GM19455 (cell line): ENCODE measurements around the gene PLEKHF1.
A peak's percentile ranks its signal among the peaks of the same experiment; 100 is the strongest.

Experiments
- ATAC-seq: cut with Tn5 transposase; IDR thresholded peaks from one replicate; pipeline ENCODE4 v1.9.1; 2021; ENCODE audit not compliant: unreplicated experiment

The PLEKHF1 gene

GRCh38 chr19:29677001-29677817 lies 11.9 kb downstream of the PLEKHF1 start:
- no peak for ATAC-seq

- no peak for ATAC-seq
These were observed 13.3 kb downstream of the PLEKHF1 start for GRCh38 chr19:29678484-29679106.

- no peak for ATAC-seq
These were observed 14.4 kb downstream of the PLEKHF1 start for GRCh38 chr19:29679598-29680210.

- ATAC-seq, result peak; percentile 62
These were observed 15.2 kb downstream of the PLEKHF1 start for GRCh38 chr19:29680447-29680846.

- ATAC-seq, result no peak
These were observed 15.7 kb downstream of the PLEKHF1 start for GRCh38 chr19:29680937-29681336.

DNA sequence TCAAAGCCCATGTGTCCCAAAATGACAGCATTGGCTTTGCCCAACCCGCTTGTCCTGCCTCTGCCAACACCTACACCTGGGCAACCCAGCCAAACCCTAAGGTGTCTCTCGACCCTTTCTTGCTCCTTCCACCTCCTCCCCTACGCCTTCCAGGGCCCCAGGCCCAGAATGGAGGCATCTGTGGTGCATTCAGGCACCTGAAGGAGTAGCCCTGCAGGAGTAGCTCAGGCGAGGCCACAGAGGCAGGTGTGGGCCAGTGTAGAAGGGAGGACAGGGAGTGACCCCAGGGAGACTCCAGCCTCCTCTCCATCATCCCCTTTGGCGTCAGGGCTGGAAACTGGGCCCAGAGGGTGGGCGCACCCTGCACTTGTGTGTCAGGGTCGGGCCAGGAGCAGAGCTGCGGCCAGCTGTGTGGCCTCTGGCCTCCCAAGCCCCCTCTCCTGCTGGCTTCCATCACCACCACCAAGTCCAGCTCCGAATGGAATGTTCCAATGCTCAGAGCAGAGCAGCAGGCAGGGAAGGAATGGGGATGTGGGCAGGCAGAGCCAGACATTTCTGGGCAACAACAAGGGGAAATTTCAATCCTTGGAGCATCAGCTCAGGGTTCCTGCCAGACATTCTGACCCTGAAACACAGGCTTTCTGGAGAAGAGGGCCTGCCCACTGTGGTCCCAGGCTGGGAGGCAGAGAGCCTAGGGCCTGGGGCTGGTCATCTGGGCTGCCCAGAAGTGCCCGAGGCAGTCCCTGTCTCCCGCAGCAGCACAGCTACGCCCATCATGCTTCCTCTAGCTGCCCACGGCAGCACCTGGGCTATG lies 16.4 kb downstream of the PLEKHF1 start:
- ATAC-seq, result no peak

- ATAC-seq, result no peak
These were observed 17.1 kb downstream of the PLEKHF1 start for GRCh38 chr19:29682236-29682895.

DNA sequence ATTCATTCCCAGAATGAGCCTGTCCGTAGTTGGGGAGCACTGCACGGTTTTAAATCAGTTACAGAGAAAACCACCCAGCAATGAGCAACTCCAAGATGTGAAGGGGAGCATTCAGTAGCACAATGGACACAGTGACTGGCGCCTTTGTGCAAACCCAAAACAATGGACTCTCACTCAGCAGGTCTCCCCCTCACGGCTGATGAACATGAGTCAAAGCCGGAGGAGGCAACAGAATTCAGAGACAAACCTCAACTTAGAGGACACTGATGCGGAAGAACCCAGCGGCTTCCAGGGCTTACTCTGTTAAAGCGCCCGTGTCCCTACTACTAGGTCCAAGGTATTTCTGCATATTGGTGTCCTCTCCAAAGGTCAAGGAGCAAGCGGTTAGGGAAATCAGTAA lies 17.7 kb downstream of the PLEKHF1 start:
- no peak for ATAC-seq

GRCh38 chr19:29685326-29685725 lies 20.1 kb downstream of the PLEKHF1 start:
- ATAC-seq, result no peak

DNA sequence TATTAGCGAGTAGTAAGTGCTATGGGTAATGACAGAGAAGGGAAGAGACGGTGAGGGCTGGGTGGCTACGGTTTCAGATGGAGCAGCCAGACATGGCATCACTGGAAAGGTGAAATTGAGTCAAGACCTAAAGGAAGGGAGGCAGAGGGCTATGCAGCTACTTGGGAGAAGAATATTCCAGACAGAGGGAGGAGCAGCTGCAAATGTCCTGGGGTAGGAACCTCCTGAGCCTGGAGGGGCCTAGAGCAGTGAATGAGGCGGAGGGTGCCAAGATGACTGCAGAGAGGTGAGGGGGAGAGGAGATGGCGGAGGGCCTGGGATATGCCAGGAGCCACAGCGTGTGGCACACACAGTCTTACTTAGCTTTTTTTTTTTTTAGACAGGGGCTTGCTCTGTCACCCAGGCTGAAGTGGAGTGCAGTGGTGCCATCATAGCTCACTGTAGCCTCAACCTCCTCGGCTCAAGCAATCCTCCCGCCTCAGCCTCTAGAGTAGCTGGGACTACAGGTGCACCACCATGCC lies 21.1 kb downstream of the PLEKHF1 start:
- no peak for ATAC-seq

DNA sequence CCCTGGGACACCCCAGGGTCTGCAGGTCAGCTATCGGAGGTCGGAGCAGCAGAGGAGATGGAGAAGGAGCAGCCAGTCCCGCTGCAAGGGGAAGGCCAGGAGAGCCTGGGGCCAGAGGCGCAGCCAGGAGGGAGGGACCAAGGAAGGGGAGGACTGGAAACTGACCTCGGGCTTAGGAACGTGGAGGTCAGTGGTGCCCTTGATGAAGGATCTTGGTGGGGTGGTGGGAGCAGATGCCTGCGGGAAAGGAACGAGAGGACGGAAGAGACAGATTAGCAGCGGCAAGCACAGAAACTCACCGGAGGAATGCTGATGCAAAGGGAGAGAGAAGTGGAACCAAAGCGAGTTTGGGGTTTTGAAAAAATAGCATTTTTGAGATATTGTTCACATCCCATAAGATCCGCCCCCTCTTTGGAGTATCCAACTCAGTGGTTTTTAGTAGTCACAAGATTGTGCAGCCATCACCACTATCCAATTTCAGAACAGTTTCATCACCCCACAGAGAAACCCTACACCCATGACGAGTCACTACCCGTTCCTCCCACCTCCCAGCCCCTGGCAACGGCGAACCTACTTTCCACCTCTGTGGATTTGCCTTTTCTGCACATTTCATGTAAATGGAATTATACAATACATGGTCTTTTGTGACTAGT lies 22.1 kb downstream of the PLEKHF1 start:
- no peak for ATAC-seq

DNA sequence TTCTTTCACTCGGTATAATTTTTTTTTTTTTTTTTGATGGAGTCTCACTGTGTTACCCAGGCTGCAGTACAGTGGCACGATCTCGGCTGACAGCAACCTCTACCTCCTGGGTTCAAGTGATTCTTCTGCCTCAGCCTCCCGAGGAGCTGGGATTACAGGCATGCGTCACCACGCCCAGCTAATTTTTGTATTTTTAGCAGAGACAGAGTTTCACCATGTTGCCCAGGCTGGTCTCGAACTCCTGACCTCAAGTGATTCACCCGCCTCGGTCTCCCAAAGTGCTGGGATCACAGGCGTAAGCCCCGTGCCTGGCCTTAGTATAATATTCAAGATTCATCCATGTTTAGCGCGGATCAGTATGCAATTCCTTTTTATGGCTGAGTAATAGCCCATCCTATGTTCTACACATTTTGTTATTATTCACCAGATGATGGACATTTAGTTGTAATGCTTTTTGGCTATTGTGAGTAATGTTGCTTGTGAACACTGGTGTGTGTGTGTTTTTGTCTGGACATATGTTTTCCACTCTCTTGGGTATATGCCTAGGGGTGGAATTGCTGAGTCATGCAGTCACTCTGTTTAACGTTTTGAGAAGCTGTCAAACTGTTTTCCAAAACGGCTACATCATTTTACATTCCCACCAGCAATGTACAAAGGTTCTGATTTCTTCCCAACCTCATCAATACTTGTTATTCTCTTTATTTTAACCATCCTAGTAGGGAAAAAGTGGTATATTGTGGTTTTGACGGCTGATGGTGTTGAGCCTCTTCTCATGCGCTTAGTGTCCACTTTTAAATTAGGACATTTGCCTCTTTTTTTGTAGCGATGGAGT lies 22.9 kb downstream of the PLEKHF1 start:
- no peak for ATAC-seq

- no peak for ATAC-seq
These were observed 25.6 kb downstream of the PLEKHF1 start for GRCh38 chr19:29690842-29691241.

DNA sequence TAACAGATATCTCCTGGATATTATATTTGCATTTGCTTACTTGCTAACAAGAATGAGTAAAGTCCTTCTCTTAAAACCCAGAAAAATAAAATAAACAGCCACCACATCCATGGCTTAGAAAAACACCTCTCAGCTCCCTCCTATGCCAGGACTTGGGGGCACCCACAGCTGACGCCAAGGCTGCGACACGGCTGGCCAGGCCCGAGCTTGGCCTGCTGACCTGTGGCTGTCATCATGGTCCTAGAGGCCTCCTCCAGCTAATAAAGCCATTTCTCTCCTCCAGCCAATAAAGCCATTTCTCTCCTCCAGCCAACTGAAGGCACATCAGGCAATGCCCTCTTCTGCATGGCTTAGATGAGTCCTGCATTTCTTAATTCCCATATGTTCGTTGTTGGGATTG lies 28.9 kb downstream of the PLEKHF1 start:
- no peak for ATAC-seq

GRCh38 chr19:29694669-29695627 lies 29.7 kb downstream of the PLEKHF1 start:
- peak; percentile 88 for ATAC-seq

DNA sequence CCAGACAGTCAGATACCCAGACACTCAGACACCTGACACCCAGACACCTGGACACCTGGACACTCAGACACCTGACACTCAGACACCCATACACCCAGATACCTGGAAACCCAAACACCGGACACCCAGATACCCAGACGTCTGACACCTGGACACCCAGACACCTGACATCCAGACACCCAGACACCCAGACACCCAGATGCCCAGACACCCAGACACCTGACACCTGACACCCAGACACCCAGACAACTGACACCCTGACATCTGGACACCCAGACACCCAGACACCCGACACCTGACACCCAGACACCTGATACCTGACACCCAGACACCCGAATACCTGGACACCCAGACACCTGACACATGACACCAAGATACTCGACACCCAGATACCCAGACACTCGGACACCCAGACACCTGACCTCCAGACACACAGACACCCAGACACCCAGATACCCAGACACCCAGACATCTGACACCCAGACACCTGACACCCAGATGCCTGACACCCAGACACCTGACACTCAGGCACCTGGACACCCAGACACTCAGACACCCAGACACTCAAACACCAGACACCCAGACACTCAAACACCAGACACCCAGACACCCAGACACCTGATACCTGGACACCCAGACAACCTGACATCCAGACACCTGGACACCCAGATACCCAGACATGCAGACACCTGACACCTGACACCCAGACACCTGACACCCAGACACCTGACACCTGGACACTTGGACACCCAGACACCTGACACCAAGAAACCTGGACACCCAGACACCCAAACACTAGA lies 30.7 kb downstream of the PLEKHF1 start:
- ATAC-seq, result no peak

- ATAC-seq, result no peak
These were observed 31.2 kb downstream of the PLEKHF1 start for GRCh38 chr19:29696565-29696846.
